Ectodermal cell (in vitro differentiated cells): ENCODE measurements around the gene EXOSC10.
"Not testable (repeated sequence)": the region's sequence is repeated elsewhere in the genome, so short reads cannot be mapped to it uniquely, and the experiment has no call there.

Experiments used
- H3K27ac ChIP-seq: 2 replicates; pipeline ENCODE4 v1.7.0; 2013; ENCODE audit warnings: mild to moderate bottlenecking, low read depth, low read length; ENCODE audit not compliant: insufficient read depth, poor library complexity, severe bottlenecking
- H3K27me3 ChIP-seq: 2 replicates; pipeline ENCODE4 v1.7.0; 2013; ENCODE audit warnings: mild to moderate bottlenecking, low read length; ENCODE audit not compliant: insufficient read depth, control insufficient read depth, poor library complexity, severe bottlenecking
- H3K36me3 ChIP-seq: one replicate; pipeline ENCODE4 v1.7.0; 2013; ENCODE audit warnings: low read length; ENCODE audit not compliant: control insufficient read depth, insufficient read depth
- H3K4me1 ChIP-seq: one replicate; pipeline ENCODE4 v1.7.0; 2013; ENCODE audit warnings: low read length; ENCODE audit not compliant: control insufficient read depth, insufficient read depth
- H3K4me3 ChIP-seq: 2 replicates; pipeline ENCODE4 v1.7.0; 2013; ENCODE audit warnings: low read depth, low read length, control low read depth; ENCODE audit not compliant: insufficient read depth
- H3K9me3 ChIP-seq: 2 replicates; pipeline ENCODE4 v1.7.0; 2013; ENCODE audit warnings: mild to moderate bottlenecking, low read length, moderate library complexity; ENCODE audit not compliant: control insufficient read depth
- WGBS, 2 experiments: methylation state at CpG; one replicate each; pipeline ENCODE4 v1.1.7; 2013; ENCODE audit warnings: missing lambda C conversion rate in 2 of 2; 5-methylcytosine and 5-hydroxymethylcytosine counted together

EXOSC10 gene

DNA sequence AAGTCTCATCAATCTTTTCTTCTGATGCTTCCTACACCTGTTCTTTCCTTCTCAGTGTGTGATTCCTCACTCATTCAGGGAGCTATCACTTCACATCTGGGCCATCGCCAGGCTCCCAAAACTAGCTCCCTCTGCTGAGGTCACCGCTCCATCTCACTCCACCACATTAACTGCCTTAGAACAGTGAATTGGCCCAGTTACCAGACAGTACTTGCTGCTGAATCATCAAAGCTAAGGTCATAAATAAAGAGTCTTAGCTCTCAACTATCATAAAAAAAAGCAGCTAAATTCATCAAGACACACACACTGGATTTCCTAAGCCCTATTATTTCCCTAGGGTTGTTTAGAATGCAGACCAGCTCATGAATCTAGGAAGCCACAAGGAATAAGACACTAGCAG, 21.0 kb downstream of the EXOSC10 start:
- H3K36me3 ChIP-seq = peaks cover 50% of the 10 kb centered on the region

GRCh38 chr1:11073398-11073797, 26.3 kb downstream of the EXOSC10 start:
- not testable (repeated sequence) for H3K27me3 ChIP-seq, H3K4me1 ChIP-seq, H3K9me3 ChIP-seq, H3K27ac ChIP-seq, H3K4me3 ChIP-seq
- 95 to 98% methylated on average over 7 of the region's 7 CpGs for WGBS, 2 experiments
- peaks cover 50% of the 10 kb centered on the region for H3K36me3 ChIP-seq

More for the DNA sequence above, 21.0 kb downstream of the EXOSC10 start:
- 91 to 100% methylated on average over 2 of the region's 2 CpGs for WGBS, 2 experiments
- Histone ChIP-seq H3K4me3 (no peak overlapping the region), H3K9me3 (no peaks in the 10 kb centered on the region), H3K27ac (no peak overlapping the region), H3K27me3 (no peaks in the 10 kb centered on the region), H3K4me1 (no peaks in the 10 kb centered on the region)

- no peak overlapping the region for H3K4me3 ChIP-seq
- H3K27me3 ChIP-seq = no peaks in the 10 kb centered on the region
- H3K27ac ChIP-seq = no peak overlapping the region
- 79% methylated on average over 13 of the region's 13 CpGs for WGBS, 2 experiments
- H3K36me3 ChIP-seq = peaks cover 55% of the 10 kb centered on the region
- no peaks in the 10 kb centered on the region for H3K4me1 ChIP-seq
- H3K9me3 ChIP-seq = no peaks in the 10 kb centered on the region
Measured at GRCh38 chr1:11072216-11072917, 27.3 kb downstream of the EXOSC10 start.

DNA sequence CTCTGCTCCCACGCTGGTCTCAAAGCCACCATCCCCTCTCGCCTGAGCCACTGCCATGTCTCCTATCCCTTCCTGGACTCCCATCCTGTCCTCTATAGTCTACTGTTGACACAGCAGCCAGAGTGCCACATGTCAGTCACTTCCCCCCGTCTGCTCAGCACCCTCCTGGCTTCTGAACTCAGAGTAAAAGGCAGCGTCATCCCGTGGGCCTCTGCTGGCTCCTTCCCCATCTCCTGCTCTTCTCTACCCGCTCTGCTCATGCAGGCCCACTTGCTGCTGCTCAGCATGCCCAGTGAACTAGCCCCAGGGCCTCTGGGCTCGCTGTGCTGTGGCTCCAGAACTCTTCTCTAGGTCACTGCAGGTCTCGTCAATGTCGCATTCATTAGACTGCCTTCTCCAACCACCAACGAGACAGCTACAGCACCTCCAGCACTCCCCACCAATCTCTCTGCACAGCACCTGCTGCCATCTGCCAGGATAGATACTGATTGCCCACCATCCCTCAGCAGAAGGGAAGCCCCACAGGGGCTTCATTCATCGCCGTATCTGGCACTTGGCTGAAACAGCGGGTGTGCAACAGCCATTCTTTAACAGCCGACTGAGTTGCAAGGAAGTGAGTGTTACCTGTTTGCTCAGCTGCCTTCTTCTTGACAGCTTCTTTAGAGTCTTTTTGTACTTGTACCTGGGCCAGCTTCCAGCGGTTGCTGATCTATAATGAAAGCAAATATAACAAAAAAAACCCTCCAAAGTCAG, 28.0 kb downstream of the EXOSC10 start:
- H3K9me3 ChIP-seq = no peaks in the 10 kb centered on the region
- H3K27ac ChIP-seq = no peak overlapping the region
- no peak overlapping the region for H3K4me3 ChIP-seq
- no peaks in the 10 kb centered on the region for H3K27me3 ChIP-seq
- peaks cover 53% of the 10 kb centered on the region for H3K36me3 ChIP-seq
- WGBS, 2 experiments = 91% methylated on average over 15 of the region's 15 CpGs
- no peaks in the 10 kb centered on the region for H3K4me1 ChIP-seq

DNA sequence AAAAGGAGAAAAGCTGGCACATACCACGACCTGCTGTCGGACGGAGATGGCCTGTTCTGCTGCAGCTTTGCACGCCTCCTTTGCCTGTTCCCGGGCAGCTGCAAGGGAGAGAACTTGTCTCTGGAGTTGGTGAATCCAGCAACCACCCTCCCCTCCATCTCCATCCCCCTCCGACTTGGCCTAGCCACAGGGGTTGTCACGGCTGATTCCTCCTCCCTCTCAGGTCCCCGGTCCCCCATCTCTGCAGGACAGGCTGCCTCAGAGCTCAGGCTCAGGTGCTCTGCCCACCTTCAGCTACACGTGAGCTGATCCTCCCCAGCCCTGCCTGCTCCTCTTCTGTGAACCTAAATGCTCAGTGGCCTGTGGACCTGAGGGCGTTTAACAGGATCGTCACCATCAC, 28.8 kb downstream of the EXOSC10 start:
- no peaks in the 10 kb centered on the region for H3K27me3 ChIP-seq
- 94 to 95% methylated on average over 11 of the region's 11 CpGs for WGBS, 2 experiments
- no peaks in the 10 kb centered on the region for H3K4me1 ChIP-seq
- H3K36me3 ChIP-seq = peaks cover 56% of the 10 kb centered on the region
- H3K27ac ChIP-seq = no peak overlapping the region
- no peaks in the 10 kb centered on the region for H3K9me3 ChIP-seq
- H3K4me3 ChIP-seq = no peak overlapping the region

GRCh38 chr1:11068600-11069473, 30.8 kb downstream of the EXOSC10 start:
- H3K36me3 ChIP-seq = peaks cover 61% of the 10 kb centered on the region
- H3K9me3 ChIP-seq = no peaks in the 10 kb centered on the region
- H3K4me3 ChIP-seq = no peak overlapping the region
- H3K27me3 ChIP-seq = no peaks in the 10 kb centered on the region
- H3K4me1 ChIP-seq = no peaks in the 10 kb centered on the region
- no peak overlapping the region for H3K27ac ChIP-seq
- WGBS, 2 experiments = 96 to 97% methylated on average over 17 of the region's 17 CpGs

DNA sequence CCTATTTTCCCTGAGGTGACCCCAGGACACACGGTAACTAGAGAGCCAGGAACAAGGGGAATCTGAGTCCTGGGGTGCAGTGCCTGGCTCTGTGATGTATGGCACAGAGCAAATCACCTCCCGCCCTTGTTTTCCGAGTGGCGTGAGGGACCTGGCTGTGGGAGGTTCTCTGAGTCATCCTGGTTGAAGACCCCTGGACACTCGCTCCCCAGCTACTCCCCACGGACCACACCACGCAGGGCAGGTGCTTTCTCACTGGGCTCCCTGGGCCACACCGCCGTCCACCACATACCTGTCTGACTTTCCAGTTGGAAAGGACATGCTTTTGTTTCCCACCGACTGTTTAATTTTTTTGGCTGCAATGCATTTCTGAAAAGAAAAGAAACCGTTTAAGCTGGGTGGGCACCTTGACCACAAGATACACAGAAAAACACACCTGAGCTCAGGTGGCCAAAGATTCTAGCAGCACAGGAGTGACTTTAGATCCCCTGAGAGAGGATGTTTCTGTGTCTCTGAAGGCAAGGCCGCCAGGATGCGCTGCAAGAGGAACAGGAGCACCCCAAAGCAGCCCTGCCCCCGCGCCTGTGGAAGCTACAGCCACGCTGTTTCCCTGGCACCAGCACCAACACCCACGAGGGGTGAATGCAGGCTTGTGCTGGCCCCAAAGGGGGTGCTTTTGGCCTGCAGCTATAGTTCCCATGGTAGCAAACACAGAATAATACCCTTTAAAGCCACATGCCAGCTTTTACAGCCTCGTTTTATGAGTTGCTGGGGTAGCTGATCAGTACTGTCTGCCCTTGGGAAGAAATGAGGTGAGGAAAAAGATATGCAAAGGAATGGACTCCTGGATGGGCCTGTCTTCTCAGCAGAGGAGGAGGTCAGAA, 31.7 kb downstream of the EXOSC10 start:
- Histone ChIP-seq H3K27ac (no peak overlapping the region), H3K4me1 (no peaks in the 10 kb centered on the region), H3K36me3 (peaks cover 61% of the 10 kb centered on the region), H3K9me3 (no peaks in the 10 kb centered on the region), H3K27me3 (no peaks in the 10 kb centered on the region), H3K4me3 (no peak overlapping the region)
- WGBS, 2 experiments = 94 to 95% methylated on average over 18 of the region's 18 CpGs

GRCh38 chr1:11065796-11066195, 33.9 kb downstream of the EXOSC10 start:
- 100% methylated on average over 1 of the region's 1 CpG for WGBS, 2 experiments
- H3K36me3 ChIP-seq = peaks cover 42% of the 10 kb centered on the region

DNA sequence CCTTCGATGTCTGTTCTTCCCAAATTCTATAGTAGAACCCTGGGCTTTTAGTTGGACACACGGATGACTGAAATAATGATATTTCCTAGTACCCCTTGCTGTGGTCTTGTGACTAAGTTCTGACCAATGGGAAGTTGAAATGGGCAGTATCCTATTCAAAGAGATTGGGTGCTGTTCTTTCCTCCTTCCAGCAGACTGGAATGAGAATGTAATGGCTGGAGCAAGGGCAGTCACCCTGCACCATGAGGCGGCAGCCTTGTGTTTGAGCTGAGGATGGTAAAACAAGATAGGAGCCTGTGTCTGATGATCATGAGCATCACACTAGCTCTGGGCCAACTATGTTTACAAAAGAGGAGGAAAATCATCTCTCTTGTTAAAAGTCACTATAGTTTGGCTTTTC, 34.7 kb downstream of the EXOSC10 start:
- Histone ChIP-seq H3K27ac (no peak overlapping the region), H3K36me3 (peaks cover 42% of the 10 kb centered on the region)

More at GRCh38 chr1:11065796-11066195, 33.9 kb downstream of the EXOSC10 start:
- no peaks in the 10 kb centered on the region for H3K4me1 ChIP-seq
- no peak overlapping the region for H3K27ac ChIP-seq
- H3K27me3 ChIP-seq = no peaks in the 10 kb centered on the region
- H3K4me3 ChIP-seq = no peak overlapping the region
- no peaks in the 10 kb centered on the region for H3K9me3 ChIP-seq

More for the DNA sequence above, 34.7 kb downstream of the EXOSC10 start:
- Histone ChIP-seq H3K9me3 (no peaks in the 10 kb centered on the region), H3K27me3 (no peaks in the 10 kb centered on the region), H3K4me3 (no peak overlapping the region), H3K4me1 (no peaks in the 10 kb centered on the region)
- WGBS, 2 experiments = 94 to 99% methylated on average over 3 of the region's 3 CpGs
